Measurements from ENCODE around the gene CRAT. TPM values are rescaled to one million over a fixed set of nuclear protein-coding genes. Genes with fewer than 3 reads are reported as not detected.

CRAT gene
- total RNA-seq, 1 experiment from 2014 or later: 10.1 TPM

DNA sequence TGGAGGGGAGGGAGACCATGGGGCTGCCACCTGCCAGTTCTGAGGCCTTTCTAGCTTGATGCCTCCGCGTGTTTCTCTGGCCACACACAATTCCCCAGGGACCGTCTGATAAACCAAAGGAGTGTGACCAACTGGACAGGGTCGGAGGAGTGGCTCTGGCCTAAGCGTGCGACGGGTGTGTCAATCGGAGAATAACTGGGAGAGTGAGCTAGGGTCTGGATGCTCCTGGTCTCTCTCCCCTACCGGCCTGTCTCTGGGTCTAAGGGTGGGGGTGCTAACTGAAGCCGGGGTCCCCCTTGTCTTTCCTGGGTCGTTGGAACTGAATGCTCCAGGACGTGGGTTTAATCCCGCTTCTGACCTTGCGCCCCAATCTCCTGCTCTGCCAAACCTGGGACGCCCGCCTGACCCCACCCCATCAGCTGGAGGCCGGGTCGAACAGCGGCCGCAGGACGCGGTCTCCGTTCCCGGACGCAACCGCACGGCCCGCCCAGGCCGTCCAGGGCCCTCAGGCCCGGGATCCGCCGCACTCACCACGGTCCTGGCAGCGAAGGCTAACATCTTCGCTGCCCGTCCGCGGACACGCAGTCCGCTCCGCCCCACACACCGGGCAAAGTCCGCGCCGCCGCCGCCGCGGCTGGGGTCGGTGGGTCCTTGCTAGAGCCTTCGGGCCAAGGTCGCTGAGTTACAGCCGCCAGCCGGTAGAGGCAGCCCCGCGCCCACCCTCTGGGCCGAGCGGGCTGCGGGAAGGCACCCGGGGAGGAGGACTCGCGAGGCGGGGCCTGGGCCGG is 447 bp downstream of the CRAT start:
- POLR2A ChIA-PET (ENCODE audit: low non-redundant PET): no interaction called here

DNA sequence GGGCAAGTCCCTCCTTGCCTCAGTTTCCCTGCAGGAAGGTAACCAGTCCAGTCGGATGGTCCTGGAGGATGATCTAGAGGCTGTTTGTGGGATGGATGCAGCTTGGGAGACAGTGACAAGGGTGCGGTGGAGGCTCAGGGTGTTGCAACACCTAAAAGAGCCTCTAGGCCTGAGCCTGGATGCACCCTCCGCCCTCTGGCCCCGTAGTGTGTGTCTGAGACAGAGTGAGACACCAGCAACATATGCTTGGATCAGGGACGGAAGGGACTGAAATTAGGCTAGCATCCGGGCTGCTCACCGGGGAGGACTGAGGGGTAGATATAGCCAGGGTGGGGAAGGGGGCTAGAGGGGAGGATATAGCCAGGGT is 1.1 kb downstream of the CRAT start:
- Histone ChIP-seq H3K9me3 (ENCODE audit: low read depth, low read length, poor library complexity, severe bottlenecking) (no peaks in the 10 kb centered on the region), H3K27me3 (replicated peaks; ENCODE audit: insufficient read depth, low read depth, low read length, poor library complexity) (no peaks in the 10 kb centered on the region), H3K27ac (ENCODE audit: low read depth, low read length, poor library complexity, severe bottlenecking) (no peak overlapping the region), H3K4me1 (ENCODE audit: insufficient read depth, low read length, poor library complexity, severe bottlenecking) (peaks cover 11% of the 10 kb centered on the region), H3K4me3 (ENCODE audit: low read depth, low read length, poor library complexity, severe bottlenecking) (peak overlapping the region; percentile 88), H3K36me3 (ENCODE audit: insufficient read depth, low read length, poor library complexity, severe bottlenecking) (no peaks in the 10 kb centered on the region)
- no TSS peak for BruUV-seq (replicated peaks)
- ChIA-PET CTCF (no interaction called here), POLR2A (ENCODE audit: low non-redundant PET) (interaction anchor here (0.5 kb wide), 1 partner anchor 516 kb away, joined by 3 read pairs; no protein-coding TSS in a partner anchor)
- intact Hi-C loops (cut with micrococcal nuclease; ENCODE audit: unreplicated experiment): no loop called here
- DNase-seq (ENCODE audit: low spot score): peak; percentile 33
- TF ChIP-seq, protein P1, sequence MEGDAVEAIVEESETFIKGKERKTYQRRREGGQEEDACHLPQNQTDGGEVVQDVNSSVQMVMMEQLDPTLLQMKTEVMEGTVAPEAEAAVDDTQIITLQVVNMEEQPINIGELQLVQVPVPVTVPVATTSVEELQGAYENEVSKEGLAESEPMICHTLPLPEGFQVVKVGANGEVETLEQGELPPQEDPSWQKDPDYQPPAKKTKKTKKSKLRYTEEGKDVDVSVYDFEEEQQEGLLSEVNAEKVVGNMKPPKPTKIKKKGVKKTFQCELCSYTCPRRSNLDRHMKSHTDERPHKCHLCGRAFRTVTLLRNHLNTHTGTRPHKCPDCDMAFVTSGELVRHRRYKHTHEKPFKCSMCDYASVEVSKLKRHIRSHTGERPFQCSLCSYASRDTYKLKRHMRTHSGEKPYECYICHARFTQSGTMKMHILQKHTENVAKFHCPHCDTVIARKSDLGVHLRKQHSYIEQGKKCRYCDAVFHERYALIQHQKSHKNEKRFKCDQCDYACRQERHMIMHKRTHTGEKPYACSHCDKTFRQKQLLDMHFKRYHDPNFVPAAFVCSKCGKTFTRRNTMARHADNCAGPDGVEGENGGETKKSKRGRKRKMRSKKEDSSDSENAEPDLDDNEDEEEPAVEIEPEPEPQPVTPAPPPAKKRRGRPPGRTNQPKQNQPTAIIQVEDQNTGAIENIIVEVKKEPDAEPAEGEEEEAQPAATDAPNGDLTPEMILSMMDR (conservative IDR thresholded peaks at IDR 0.05; ENCODE audit: low read depth, low read length): no peak
- no peak for TF ChIP-seq EZH2 (IDR thresholded peaks at IDR 0.05; ENCODE audit: borderline replicate concordance, low read depth, low read length, poor library complexity, severe bottlenecking)

More for the DNA sequence above, 447 bp downstream of the CRAT start:
- H3K4me3 ChIP-seq (ENCODE audit: low read depth, low read length, poor library complexity, severe bottlenecking): peak overlapping the region; percentile 88
- peaks cover 11% of the 10 kb centered on the region for H3K4me1 ChIP-seq (ENCODE audit: insufficient read depth, low read length, poor library complexity, severe bottlenecking)
- no TSS peak for BruUV-seq (replicated peaks)
- H3K36me3 ChIP-seq (ENCODE audit: insufficient read depth, low read length, poor library complexity, severe bottlenecking): no peaks in the 10 kb centered on the region
- no peaks in the 10 kb centered on the region for H3K27me3 ChIP-seq (replicated peaks; ENCODE audit: insufficient read depth, low read depth, low read length, poor library complexity)
- no peak for TF ChIP-seq EZH2 (IDR thresholded peaks at IDR 0.05; ENCODE audit: borderline replicate concordance, low read depth, low read length, poor library complexity, severe bottlenecking)
- TF ChIP-seq, protein P1 (conservative IDR thresholded peaks at IDR 0.05; ENCODE audit: low read depth, low read length): no peak
- CTCF ChIA-PET: no interaction called here
- peak overlapping the region; percentile 94 for H3K27ac ChIP-seq (ENCODE audit: low read depth, low read length, poor library complexity, severe bottlenecking)
- intact Hi-C loops (cut with micrococcal nuclease; ENCODE audit: unreplicated experiment): loop anchor here (2.0 kb wide), 2 partner anchors 17 to 29 kb away; partner anchors contain the start of gene DOLPP1
- no peaks in the 10 kb centered on the region for H3K9me3 ChIP-seq (ENCODE audit: low read depth, low read length, poor library complexity, severe bottlenecking)
- no peak for DNase-seq (ENCODE audit: low spot score)

DNA sequence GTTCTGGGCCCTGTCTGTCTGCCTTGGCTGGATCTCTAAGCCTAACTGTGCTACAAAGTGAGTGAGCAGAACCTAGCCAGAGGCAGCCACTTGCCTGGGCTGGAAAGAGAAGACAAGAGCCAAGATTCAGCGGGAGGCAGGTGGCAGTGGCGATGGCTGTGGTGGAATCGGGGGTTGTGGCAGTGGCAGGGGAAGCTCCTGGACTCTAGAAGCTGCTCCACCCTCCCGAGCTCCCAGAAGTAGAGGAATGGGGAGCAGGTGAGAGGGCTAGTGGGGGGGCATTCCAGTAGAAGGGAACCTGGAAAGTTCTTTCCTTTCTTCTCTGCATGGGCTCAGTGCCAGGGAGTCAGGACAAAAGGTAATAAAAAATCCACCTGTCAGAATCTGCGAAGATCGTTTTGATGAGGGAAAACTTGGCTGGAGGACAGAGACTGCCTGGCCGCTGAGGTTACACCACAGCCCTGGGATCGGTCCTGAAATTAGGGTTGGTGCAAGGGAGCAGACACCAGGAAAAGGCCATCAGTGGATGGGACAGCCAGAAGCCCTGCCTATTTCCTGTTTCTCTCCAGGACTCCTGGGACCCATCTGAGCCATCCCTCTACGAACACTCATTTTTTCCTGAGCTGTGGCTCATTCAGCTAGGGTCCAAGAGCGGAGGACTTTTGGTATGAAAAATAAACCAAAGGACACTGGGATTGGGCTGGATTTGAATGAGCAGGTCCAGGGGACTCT is 1.6 kb downstream of the CRAT start:
- DNase-seq (ENCODE audit: low spot score): peak; percentile 37
- Histone ChIP-seq H3K27ac (ENCODE audit: low read depth, low read length, poor library complexity, severe bottlenecking) (no peak overlapping the region), H3K4me1 (ENCODE audit: insufficient read depth, low read length, poor library complexity, severe bottlenecking) (peaks cover 11% of the 10 kb centered on the region), H3K36me3 (ENCODE audit: insufficient read depth, low read length, poor library complexity, severe bottlenecking) (no peaks in the 10 kb centered on the region), H3K9me3 (ENCODE audit: low read depth, low read length, poor library complexity, severe bottlenecking) (no peaks in the 10 kb centered on the region), H3K4me3 (ENCODE audit: low read depth, low read length, poor library complexity, severe bottlenecking) (no peak overlapping the region), H3K27me3 (replicated peaks; ENCODE audit: insufficient read depth, low read depth, low read length, poor library complexity) (no peaks in the 10 kb centered on the region)
- no TSS peak for BruUV-seq (replicated peaks)
- intact Hi-C loops (cut with micrococcal nuclease; ENCODE audit: unreplicated experiment): no loop called here
- ChIA-PET CTCF (no interaction called here), POLR2A (ENCODE audit: low non-redundant PET) (interaction anchor here (0.5 kb wide), 1 partner anchor 516 kb away, joined by 3 read pairs; no protein-coding TSS in a partner anchor)
- TF ChIP-seq EZH2 (IDR thresholded peaks at IDR 0.05; ENCODE audit: borderline replicate concordance, low read depth, low read length, poor library complexity, severe bottlenecking): no peak
- TF ChIP-seq, protein P1 (conservative IDR thresholded peaks at IDR 0.05; ENCODE audit: low read depth, low read length): no peak

Measured in A673 (cell line).